H7 (cell line): Measurements from ENCODE around the gene OR6N2. TPM values are rescaled to one million over a fixed set of nuclear protein-coding genes. Genes with fewer than 3 reads are reported as not detected.

Experiments used
- total RNA-seq: library from RNA; depleted of rRNA; stranded (reverse); fragments of >200 nt; shearing (Covaris generic); gene quantifications from 2 replicates; pipeline ENCODE4 v1.2.3, GENCODE V29; 2014; rRNA removed

Gene OR6N2
- total RNA-seq, 1 experiment from 2014 or later, result not detected

Other genes starting within 250 kb of the OR6N2 start
- gene OR6Y1, start 226.8 kb downstream of the OR6N2 start, total RNA-seq, result not detected in 2 replicates
- not detected in 2 replicates for gene OR6P1, start 210.6 kb downstream of the OR6N2 start, total RNA-seq
- not detected in 2 replicates for gene OR10X1, start 201.3 kb downstream of the OR6N2 start, total RNA-seq
- not detected in 2 replicates for gene OR10Z1, start 175.9 kb downstream of the OR6N2 start, total RNA-seq
- gene SPTA1, start 94.5 kb downstream of the OR6N2 start, total RNA-seq, result not detected in 2 replicates
- gene OR6K2, start 80.6 kb downstream of the OR6N2 start, total RNA-seq, result not detected in 2 replicates
- not detected in 2 replicates for gene OR6K3, start 60.5 kb downstream of the OR6N2 start, total RNA-seq
- gene OR6K6, start 26.5 kb downstream of the OR6N2 start, total RNA-seq, result not detected in 2 replicates
- gene OR6N1, start 9.0 kb downstream of the OR6N2 start, total RNA-seq, result not detected in 2 replicates
- gene MNDA, start 50.1 kb upstream of the OR6N2 start, total RNA-seq, result not detected in 2 replicates
- gene PYHIN1, start 150.3 kb upstream of the OR6N2 start, total RNA-seq, result not detected in 2 replicates
- gene IFI16, start 228.7 kb upstream of the OR6N2 start, total RNA-seq, result 1.1 and 4.7 TPM in 2 replicates